Islet precursor cell (in vitro differentiated cells): ENCODE data around the gene OR9Q1.
"Not testable (repeated sequence)": the region's sequence is repeated elsewhere in the genome, so short reads cannot be mapped to it uniquely, and the experiment has no call there.

ENCODE experiments used
- DNase-seq: peaks from one replicate; pipeline ENCODE4 v3.0.0-alpha.2; 2018

Gene OR9Q1

DNA sequence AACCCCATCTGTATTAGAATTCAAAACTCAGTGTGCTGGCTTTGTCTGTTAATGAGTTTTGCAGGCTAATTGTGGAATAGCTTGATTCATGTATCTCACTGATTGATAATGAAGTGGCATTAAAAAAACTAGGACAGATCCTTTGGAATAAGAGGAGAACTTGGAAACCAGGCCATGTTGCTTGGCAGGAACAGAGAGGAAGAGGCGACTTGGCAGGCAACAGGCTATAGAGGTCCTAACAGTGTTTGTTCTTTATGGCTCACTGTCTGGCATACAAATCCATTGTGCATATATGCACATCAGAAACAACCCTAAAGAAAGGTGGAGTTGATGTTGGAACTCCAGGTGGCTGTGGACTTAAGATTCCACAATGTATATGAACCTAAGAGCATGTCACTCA, 119.1 kb downstream of the OR9Q1 start:
- DNase-seq = no peak

DNA sequence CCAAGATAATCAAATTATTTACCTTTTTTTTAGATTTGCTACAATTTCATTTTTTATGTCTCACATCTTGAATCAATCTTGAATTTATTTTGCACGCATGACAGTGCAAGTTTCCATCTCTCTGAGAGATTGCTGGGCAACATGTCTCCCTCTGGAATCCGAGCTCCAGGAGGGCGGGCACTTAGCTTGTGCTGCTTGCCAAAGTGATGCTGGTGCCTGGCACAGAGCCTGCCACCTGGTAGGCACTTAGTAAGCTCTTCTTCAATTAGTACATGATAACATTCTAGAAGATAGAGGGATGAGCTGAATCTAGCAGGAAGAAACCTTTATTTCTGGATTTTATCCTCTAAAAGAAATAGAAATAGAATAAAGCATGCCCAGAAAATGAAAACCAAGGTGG, 129.1 kb downstream of the OR9Q1 start:
- no peak for DNase-seq

DNA sequence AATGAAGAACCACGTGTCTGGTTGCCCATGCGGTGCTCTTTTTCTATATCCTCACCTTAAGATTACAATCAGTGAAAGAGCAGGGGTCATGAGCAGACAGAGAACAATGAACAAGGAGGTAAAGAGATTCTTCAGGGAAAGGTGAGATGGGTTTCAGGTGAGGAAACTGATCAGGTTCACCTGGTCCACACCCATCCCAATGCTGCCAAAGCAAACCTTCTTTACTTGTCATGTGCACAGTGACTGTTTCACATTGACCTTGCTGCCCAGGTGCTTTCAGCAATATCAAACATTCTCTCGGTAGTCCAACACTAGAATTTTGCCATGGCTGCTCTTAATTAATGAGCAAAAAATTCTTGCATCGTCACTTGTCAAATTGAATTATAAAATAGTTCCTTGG, 140.7 kb downstream of the OR9Q1 start:
- no peak for DNase-seq

DNA sequence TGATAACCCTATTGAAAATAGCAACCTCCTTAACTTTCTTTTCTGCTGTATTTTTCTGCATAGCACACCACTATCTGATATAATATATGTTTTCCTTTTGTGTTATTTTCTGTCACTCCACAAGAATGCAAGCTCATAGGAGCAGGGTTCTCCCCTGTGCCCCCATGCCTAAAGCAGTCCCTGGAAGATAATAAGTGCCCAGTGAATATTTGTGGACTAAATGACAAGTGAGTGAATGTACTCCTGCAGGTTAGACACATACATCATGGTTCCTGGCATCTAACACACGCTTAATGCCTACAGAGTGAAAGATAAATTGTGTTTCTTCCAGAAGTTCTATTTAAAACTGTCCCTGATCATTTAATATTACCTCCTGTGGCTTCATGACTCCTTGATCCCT, 141.3 kb downstream of the OR9Q1 start:
- DNase-seq = no peak

DNA sequence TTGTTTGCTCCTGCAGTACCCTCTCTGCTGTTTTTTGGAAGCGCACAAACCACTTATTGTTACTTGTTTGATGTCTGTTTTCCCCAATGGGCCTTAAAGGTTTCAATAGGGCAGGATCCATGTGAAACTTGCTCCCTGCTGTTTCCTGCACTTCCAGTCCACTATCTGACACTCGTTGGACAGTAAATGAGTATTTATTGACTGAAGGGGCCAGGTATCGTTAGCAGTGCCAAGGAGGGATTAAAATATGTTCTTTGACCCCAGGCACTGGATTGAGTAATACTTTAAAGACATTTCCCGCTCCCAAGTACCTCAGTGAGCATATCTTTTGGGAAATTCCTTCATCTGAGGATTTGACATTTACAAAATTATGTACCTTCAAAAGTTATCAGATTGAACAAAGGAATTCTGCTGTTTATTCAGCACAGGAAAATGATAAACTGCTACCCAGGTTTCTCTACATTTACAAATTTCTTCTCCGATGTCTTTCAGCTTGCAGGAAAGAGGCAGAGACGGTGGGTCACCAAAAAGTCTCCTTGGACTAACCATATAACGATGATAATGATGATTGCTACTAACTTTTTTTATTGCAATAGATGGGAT, 141.9 kb downstream of the OR9Q1 start:
- peak; percentile 57 for DNase-seq

DNA sequence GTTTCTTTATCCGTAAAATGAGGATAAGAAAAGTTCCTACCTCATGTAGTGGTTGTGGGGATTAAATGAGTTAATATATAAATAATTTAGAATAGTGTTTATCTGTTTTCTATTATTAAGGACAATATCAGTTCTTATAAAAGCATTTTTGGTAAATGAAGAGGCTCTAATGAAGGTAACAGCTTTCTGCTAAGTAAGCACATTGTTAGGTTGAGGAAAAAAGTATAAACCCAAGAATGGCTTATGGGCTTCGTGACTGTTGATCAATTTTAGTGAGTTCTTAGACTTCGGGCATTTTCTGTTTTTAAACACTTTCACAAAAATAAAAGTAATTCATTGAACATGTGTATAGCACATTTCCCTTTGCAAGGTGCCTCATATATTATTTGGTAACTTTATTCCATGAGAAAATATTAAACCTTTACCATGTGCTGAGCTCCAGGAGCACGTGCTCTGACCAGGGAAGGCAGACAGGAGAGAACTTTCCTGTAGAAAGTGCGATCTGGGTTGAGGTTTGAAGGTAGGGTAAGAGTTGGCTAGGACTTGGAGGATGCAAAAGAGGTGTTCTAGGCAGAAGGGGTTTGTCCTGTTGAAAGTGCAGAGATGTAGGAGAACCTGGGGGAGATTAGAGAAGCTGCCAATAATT, 153.9 kb downstream of the OR9Q1 start:
- DNase-seq = no peak

DNA sequence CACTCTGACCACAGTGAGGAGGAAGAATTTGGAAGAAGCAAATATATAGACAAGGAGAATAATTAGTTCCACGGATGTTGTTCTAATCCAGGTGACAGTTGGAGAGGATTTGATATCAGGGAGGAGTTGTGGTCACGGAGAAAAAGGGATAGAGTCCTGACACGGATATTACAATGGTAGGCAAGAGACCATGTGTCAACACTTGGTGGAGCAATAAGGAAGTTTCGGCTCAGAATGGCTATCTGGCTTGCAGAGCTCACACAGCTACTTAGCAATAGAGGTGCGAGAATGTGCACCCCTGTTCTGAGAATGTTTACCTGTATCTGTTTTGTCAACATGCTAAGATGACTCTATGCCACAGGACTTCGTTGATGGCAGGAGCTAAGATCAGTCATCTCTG, 154.8 kb downstream of the OR9Q1 start:
- no peak for DNase-seq

DNA sequence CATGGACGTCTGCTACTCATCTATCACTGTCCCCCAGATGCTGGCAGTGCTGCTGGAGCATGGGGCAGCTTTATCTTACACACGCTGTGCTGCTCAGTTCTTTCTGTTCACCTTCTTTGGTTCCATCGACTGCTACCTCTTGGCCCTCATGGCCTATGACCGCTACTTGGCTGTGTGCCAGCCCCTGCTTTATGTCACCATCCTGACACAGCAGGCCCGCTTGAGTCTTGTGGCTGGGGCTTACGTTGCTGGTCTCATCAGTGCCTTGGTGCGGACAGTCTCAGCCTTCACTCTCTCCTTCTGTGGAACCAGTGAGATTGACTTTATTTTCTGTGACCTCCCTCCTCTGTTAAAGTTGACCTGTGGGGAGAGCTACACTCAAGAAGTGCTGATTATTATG, 156.0 kb downstream of the OR9Q1 start:
- DNase-seq = no peak

DNA sequence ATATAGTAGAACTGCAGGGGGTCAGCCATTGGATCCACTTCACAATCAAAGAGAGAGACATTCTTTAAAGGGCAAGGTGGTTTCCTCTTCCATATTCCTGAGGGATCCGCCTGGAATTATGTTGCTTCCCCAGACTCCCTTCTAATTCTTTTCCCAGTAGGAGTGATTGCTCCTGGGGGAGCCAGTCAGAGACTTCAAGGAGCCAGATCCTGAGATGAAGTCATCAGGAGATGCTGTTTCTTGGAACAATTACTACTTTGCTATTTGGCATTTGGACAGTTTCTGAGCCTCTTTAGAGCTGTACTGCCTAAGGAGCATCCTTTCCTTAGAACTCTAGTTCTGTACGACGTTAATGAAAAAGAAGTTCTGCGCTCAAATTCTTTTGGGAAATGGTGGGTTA, 163.3 kb downstream of the OR9Q1 start:
- DNase-seq = no peak

DNA sequence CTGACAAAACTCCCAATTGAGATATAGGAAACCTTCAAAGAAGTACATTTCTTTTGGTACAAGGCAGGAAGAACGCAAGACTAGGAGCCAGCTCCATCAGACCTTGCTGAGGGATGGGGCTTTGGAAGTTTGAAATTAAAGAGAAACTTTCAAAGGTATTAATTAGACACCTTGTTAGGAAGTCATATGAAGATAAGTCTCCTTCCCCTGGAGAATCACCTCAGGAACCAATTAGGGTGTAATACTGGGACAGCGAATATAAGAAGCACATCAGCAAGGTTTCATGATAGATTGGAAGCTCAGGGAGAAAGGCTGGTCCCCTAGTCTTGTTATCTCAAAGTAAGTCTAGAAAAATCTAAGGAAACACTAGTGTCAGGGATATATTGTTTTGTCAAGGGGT, 165.1 kb downstream of the OR9Q1 start, which contains the start of gene OR9Q2:
OR9Q2 (plus strand) TSS at position 301 of the 400 bp plus-strand sequence. CDS start 1,421 bp downstream, outside the sequence.
- DNase-seq = no peak

DNA sequence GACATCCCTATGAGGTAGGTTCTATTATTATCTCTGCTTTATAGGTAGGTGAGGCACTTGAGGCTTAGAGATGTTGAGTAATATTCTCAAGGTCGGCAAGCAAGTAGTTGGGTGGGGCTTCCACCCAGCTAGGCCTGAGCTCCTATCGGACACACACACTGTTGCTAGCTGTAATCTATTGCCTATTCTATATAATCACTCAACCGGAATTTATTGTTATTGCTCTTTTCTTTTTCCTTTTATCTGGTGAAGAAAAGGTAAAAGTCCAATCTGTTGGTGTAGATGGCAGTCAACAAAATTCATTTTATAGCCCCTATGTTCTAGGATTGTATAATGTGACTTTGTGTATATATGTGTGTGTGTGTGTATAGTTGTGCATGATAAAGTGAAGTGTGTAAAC, 168.5 kb downstream of the OR9Q1 start:
- no peak for DNase-seq

DNA sequence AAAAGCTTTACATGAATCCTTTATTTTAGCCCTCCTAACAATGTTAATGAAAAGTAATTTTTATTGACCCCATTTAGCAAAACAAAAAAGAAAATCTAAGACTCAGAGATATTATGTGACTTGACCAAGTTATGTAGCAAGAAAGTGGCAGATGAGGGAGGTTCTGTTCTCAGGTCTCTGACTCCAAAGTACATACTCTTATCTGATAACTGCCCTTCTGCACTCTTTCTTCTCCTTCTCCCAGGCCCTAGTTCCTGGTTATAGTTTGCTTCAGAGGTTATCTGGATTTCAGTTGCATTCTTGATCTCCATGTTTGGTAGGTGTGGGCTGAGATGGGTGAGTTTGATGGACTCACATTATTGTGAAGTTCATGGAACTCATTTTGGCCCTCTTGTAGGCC, 169.7 kb downstream of the OR9Q1 start:
- DNase-seq = no peak

DNA sequence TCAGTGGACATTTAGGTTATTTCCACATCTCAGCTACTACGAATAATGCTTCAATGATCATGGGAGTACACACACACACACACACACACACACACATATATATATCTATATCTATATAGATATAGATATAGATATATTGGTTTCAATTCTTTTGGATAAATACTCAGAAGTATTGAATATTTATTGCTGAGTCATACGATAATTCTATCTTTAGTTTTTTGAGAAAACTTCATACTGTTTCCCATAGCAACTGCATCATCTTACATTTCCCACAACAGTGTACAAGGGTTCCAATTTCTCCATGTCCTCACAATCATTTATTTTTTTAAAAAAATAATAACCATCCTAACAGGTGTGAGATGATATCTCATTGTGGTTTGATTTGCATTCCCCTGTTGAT, 172.3 kb downstream of the OR9Q1 start:
- no peak for DNase-seq

DNA sequence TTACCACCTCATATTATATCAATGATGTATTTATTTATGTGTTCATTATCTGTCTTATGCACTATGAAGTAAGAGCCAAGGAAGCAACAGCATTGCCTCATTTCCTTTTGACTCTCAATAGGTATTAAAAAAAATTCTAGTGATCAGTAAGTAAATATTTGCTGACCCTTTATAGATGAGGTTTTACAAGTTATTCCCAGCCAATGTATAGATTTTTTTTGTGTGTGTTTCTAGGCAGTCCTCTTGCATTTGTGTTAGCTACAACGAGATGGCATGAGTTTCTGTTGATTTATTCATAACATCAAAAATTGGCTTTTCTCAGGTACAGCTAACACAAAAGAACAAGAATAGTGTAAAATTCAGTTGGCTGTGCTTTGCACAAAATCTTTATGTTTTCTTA, 175.6 kb downstream of the OR9Q1 start:
- DNase-seq = no peak

DNA sequence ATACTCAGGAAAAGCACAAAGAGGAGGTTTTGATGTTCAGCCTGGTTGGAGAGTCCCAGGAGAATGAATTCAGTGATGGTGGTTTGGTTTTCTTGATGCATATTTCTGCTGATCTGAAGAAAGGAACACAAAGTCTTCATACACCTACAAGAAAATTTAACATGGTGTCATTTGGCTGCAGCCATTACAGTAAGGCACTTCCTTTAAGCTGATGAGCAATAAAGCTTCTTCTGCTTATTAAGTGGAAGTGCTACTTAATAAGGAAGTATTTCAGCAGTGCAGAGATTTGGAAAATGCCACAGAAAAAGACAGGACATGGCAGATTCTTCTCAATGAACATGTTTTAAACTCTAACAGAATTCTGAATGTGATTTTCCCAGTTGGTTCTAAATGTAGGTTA, 180.4 kb downstream of the OR9Q1 start, which contains the start of gene OR1S2:
OR1S2 (minus strand) TSS at position 101 of the 400 bp plus-strand sequence; CDS start at position 101, 0 bp downstream.
- DNase-seq = no peak

DNA sequence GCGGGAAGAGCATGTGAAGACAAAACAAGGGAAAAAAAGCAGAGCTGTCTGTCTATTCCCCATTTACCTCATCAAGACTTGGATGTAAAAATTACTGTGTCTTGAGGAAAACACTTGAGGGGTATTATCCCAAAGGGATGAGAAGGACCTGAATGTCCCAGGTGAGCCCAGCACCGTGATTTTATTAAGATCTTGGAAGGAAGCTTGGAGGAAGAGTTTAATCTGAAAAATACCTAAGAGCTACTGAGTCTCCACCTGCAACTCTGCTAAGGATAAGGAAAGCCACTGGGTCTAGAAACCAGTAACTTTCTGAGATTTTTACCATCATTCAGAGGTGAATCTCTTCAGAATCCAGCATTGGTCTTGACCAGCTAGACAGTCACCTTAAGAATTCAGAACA, 188.7 kb downstream of the OR9Q1 start, which contains the start of gene OR1S1:
OR1S1 (plus strand) TSS at position 301 of the 400 bp plus-strand sequence.
- DNase-seq = not testable (repeated sequence)

DNA sequence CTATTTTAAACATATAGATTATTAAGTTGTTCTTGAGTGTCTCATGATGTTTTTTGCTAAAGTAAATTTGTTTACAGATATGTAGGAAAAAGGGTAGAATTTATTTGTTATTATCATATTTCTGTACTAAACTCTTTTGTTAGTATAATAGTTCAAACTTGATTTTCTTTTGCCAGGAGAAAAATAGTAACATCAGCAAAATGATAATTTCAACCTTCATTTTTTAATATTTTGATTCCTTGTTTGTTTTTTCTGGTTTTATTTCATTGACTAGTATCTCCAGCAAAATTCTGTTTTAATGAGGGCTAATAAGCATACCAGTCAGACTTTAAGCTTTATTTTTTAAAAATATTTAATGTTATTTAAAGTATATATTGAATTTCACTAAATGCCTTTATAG, 192.8 kb downstream of the OR9Q1 start:
- no peak for DNase-seq

DNA sequence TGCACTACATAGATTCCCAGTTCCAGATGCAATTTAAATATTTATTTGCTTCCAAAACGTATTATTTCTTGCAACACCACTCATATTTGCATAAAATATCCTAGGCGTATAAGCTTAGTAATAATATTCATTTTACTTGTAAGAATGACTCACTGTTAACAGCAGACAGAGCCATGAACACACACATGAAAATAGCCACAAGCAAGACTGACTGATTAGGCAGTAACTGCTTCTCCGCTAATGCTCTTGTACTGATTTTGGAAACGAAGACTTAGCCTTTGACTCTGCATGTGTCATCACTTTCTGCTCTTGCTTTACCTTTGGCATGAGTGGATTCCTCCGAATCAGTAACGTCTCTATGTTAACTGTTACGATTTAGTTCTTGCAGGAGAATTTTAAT, 199.0 kb downstream of the OR9Q1 start:
- DNase-seq = no peak

DNA sequence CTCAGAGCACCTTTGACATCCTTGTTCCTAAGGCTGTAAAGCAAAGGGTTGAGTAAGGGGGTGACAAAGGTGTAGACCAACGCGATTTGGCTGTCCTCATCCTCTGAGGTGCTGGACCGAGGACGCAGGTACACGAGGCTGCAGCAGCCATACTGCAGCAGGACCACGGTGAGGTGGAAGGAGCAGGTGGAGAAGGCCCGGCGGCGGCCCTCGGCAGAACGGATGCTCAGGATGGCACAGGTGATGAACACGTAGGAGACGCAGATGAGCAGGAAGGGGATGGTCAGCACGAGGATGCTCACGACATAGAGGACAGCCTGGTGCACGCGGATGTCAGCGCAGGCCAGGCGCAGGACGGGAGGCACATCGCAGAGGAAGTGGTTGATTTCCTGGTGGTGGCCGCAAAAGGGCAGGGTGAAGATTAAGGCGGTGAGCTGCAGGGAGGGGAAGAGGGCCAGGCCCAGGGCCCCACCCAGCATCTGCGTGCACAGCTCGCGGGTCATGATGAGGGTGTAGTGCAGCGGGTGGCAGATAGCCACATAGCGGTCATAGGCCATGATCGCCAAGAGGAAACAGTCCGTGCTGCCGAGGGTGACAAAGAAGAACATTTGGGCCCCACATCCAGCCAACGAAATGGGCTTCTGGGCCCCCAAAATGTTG, 204.4 kb downstream of the OR9Q1 start:
- no peak for DNase-seq
